Activated CD8-positive, alpha-beta T cell treated with anti-CD3 and anti-CD28 coated beads for 36 hours (primary cell): Measurements from ENCODE around the gene CASKIN2. TPM values are rescaled to one million over a fixed set of nuclear protein-coding genes. Genes with fewer than 3 reads are reported as not detected.
"Not testable (repeated sequence)": the region's sequence is repeated elsewhere in the genome, so short reads cannot be mapped to it uniquely, and the experiment has no call there.

Experiments
- ATAC-seq: fragments of 200-7000 bp; cut with Tn5 transposase; one replicate; pipeline ENCODE4 v1.10.0; 2021; ENCODE audit warnings: mild to moderate bottlenecking, moderate library complexity
- CTCF ChIA-PET: fragments of 350-600 bp; sonication (Branson Sonifier 250); formaldehyde crosslinking; loops from one replicate; lab custom pipeline; 2021; ENCODE audit warnings: antibody characterized with exemption; lab: Charles Lee
- POLR2A ChIA-PET: fragments of 350-600 bp; sonication (Branson Sonifier 250); formaldehyde crosslinking; loops from one replicate; lab custom pipeline; 2021; ENCODE audit warnings: antibody characterized with exemption; lab: Charles Lee
- DNase-seq: peaks from one replicate; pipeline ENCODE4 v3.0.0-alpha.2; 2020
- H3K27ac Mint-ChIP-seq: one replicate; pipeline ENCODE4 v1.8.0; 2021; ENCODE audit warnings: mild to moderate bottlenecking, mixed read lengths
- H3K27me3 Mint-ChIP-seq: one replicate; pipeline ENCODE4 v1.8.0; 2021; ENCODE audit warnings: mixed read lengths
- H3K36me3 Mint-ChIP-seq: one replicate; pipeline ENCODE4 v1.8.0; 2021; ENCODE audit warnings: low read depth, mixed read lengths
- H3K4me1 Mint-ChIP-seq: one replicate; pipeline ENCODE4 v1.8.0; 2021; ENCODE audit warnings: low read depth, mixed read lengths
- H3K4me3 Mint-ChIP-seq: one replicate; pipeline ENCODE4 v1.8.0; 2021; ENCODE audit warnings: mild to moderate bottlenecking, moderate library complexity, mixed read lengths
- H3K9me3 Mint-ChIP-seq: one replicate; pipeline ENCODE4 v1.8.0; 2021; ENCODE audit warnings: mixed read lengths
- intact Hi-C: fragments of 100-400 bp; cut with micrococcal nuclease; formaldehyde crosslinking; loops from one replicate; pipeline ENCODE4 v1.10.0; 2022
- total RNA-seq, 2 experiments: library from RNA; stranded (reverse); gene quantifications; one replicate each; pipeline ENCODE4 v1.2.3, GENCODE V29; 2021
- TF ChIP-seq, protein P1 (sequence below): fragments of 200-600 bp; IDR thresholded peaks from one replicate; pipeline ENCODE4 v1.8.0; 2022; ENCODE audit warnings: antibody characterized with exemption, mild to moderate bottlenecking

The CASKIN2 gene
- total RNA-seq, 2 experiments from 2014 or later: 2.2 to 2.5 TPM

DNA sequence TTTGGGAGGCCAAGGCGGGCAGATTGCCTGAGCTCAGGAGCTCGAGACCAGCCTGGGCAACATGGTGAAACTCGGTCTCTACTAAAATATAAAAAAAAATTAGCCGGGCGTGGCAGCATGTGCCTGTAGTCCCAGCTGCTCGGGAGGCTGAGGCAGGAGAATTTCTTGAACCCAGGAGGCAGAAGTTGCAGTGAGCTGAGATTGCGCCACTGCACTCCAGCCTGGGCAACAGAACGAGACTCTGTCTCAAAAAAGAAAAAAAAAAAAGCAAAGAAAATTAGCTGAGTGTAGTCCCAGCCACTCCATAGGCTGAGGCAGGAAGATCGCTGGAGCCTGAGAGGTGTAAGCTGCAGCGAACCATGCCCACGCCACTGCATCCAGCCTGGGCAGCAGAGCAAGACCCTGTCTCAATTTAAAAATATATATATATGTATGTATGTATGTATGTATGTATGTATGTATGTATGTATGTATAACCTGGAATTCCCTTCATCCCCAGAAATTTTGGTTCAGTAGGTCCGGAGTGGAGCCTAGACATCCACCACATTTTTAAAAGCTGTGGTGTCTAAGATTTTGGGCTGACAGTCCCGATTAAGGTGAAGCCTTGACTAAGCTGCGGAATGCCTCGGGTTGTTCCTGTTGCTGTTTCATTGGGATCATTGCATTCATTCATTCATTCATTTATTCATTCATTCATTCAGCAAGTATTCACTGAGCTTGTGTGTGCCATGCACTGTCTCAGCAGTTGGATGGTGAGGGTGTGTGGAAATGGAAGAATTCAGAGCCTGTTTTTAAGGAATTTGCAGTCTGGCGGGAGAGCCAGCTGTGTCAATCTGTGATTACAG, 33.0 kb downstream of the CASKIN2 start:
- peaks cover 2% of the 10 kb centered on the region for H3K36me3 Mint-ChIP-seq
- POLR2A ChIA-PET: interaction anchor here (0.8 to 1.7 kb wide), 2 partner anchors 26 to 34 kb away, joined by 3 to 5 read pairs; partner anchors contain the start of gene TMEM94
- DNase-seq (no peak), ATAC-seq (no peak)
- H3K4me3 Mint-ChIP-seq: no peak overlapping the region
- CTCF ChIA-PET: interaction anchor here (0.6 to 1.6 kb wide), 2 partner anchors 58 to 265 kb away, joined by 3 read pairs; no protein-coding TSS in a partner anchor
- intact Hi-C loops: no loop called here
- no peak overlapping the region for H3K27ac Mint-ChIP-seq
- no peaks in the 10 kb centered on the region for H3K9me3 Mint-ChIP-seq
- TF ChIP-seq, protein P1, sequence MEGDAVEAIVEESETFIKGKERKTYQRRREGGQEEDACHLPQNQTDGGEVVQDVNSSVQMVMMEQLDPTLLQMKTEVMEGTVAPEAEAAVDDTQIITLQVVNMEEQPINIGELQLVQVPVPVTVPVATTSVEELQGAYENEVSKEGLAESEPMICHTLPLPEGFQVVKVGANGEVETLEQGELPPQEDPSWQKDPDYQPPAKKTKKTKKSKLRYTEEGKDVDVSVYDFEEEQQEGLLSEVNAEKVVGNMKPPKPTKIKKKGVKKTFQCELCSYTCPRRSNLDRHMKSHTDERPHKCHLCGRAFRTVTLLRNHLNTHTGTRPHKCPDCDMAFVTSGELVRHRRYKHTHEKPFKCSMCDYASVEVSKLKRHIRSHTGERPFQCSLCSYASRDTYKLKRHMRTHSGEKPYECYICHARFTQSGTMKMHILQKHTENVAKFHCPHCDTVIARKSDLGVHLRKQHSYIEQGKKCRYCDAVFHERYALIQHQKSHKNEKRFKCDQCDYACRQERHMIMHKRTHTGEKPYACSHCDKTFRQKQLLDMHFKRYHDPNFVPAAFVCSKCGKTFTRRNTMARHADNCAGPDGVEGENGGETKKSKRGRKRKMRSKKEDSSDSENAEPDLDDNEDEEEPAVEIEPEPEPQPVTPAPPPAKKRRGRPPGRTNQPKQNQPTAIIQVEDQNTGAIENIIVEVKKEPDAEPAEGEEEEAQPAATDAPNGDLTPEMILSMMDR: no peak
- no peaks in the 10 kb centered on the region for H3K27me3 Mint-ChIP-seq
- H3K4me1 Mint-ChIP-seq: peaks cover 11% of the 10 kb centered on the region

DNA sequence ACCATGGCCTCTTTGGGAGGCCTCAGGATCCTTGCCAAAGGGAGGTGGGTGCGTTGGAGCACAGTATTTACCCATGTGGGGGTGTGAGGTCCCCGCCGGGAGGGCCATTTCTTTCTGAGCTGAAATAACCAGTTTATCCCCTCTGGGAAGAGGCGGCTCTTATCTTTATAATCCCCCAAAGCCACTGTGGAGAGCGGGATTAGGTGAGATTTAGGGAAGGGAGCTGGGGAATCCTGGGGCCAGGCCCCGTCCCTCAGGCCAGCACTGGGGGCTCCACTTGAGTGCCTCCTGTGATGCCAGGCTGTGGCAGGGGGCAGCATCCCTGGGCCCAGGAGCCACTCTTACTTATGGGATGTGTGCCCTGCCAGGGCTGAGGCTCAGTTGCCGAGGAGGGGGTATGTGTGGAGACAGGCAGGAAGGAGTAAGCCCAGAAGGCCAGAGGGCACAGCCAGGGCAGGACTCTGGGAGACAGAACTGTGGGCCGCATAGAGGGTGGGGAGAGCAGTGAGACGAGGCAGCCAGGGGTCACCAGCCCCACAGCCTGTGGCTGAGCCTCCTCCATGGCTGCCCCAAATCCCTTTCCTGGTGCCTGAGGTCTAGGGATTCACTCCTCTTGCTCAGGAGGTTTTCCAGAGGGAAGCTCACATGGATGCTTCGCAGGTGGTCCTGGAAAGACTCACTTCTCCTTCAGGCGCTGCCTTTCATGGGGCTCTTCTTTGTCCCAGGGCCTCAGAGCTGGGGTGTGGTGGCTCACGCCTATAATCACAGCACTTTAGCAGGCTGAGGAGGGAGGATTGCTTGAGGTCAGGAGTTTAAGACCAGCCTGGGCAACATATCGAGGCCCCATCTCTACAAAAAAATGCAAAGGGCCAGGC, 33.9 kb downstream of the CASKIN2 start:
- H3K4me3 Mint-ChIP-seq: no peak overlapping the region
- no peak overlapping the region for H3K27ac Mint-ChIP-seq
- ChIA-PET CTCF (no interaction called here), POLR2A (interaction anchor here (1.2 to 1.7 kb wide), 2 partner anchors 18 to 35 kb away, joined by 3 to 5 read pairs; no protein-coding TSS in a partner anchor)
- intact Hi-C loops: no loop called here
- peaks cover 3% of the 10 kb centered on the region for H3K4me1 Mint-ChIP-seq
- no peaks in the 10 kb centered on the region for H3K27me3 Mint-ChIP-seq
- TF ChIP-seq, protein P1: no peak
- no peak for ATAC-seq
- DNase-seq: no peak
- no peaks in the 10 kb centered on the region for H3K36me3 Mint-ChIP-seq
- no peaks in the 10 kb centered on the region for H3K9me3 Mint-ChIP-seq

DNA sequence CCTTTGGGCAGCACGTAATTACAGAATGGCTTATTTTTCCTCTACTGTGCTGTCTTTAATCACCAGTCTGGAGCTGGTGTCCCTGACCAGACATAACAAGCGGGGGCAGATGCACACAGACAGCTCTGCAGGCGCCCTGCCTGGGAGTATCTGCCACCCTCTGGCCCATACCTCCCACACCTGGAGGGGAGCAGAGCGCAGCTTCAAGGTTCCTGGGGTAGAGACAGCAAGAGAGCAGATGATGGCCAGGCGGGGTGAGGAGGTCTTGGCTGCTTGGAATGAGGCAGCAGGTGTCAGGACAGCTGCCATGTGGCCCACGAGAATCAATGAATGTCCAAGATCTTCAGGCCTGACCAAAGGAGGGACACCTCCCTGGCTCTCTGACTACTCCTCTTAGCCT, 35.1 kb downstream of the CASKIN2 start:
- POLR2A ChIA-PET: interaction anchor here (1.2 kb wide), 1 partner anchor 17 kb away, joined by 3 read pairs; no protein-coding TSS in a partner anchor
- no peak for ATAC-seq
- H3K9me3 Mint-ChIP-seq: no peaks in the 10 kb centered on the region
- no peak overlapping the region for H3K4me3 Mint-ChIP-seq
- TF ChIP-seq, protein P1: no peak
- no peak overlapping the region for H3K27ac Mint-ChIP-seq
- DNase-seq: no peak
- no peaks in the 10 kb centered on the region for H3K36me3 Mint-ChIP-seq
- H3K4me1 Mint-ChIP-seq: no peaks in the 10 kb centered on the region
- intact Hi-C loops: no loop called here
- CTCF ChIA-PET: interaction anchor here (1.2 kb wide), 1 partner anchor 23 kb away, joined by 4 read pairs; no protein-coding TSS in a partner anchor
- no peaks in the 10 kb centered on the region for H3K27me3 Mint-ChIP-seq

DNA sequence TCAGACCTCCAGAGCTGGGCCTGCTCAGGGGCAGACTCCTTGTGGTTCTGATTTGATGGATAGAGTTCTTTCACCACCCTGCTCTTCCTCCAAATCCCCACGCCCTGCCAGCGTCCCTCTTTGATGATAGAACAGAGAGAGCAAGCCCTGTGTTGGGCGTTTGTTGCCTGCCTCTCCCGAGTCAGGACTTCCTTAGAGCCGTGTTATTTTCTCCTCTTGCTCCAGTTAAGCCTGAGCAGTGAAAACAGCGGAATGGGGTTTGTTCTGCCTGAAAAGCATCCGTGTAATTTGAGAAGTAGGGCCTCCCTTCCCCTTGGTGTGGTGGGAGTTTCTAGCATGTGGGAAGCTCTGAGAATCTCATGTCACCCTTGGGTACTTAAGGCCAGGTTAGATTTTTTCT, 36.8 kb downstream of the CASKIN2 start:
- ATAC-seq: no peak

DNA sequence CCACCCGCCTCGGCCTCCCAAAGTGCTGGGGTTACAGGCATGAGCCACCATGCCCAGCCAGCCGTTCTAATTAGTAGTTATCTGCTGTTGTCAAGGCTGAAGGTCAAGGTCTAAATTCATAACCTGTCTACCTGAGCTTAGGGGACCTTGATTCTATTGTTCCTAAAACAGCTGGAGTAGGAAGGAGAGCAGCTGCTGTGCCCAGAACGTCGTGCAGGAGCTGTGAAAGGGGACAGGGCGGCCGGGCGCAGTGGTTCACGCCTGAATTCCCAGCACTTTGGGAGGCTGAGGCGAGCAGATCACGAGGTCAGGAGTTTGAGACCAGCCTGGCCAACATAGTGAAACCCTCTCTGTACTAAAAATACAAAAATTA, 37.9 kb downstream of the CASKIN2 start:
- H3K9me3 Mint-ChIP-seq, ATAC-seq, H3K36me3 Mint-ChIP-seq, DNase-seq, H3K4me3 Mint-ChIP-seq, intact Hi-C loops, H3K4me1 Mint-ChIP-seq, H3K27me3 Mint-ChIP-seq, H3K27ac Mint-ChIP-seq: not testable (repeated sequence)
- ChIA-PET POLR2A (interaction anchor here (1.2 to 1.8 kb wide), 2 partner anchors 20 to 47 kb away, joined by 5 read pairs; no protein-coding TSS in a partner anchor), CTCF (interaction anchor here (1.3 kb wide), 1 partner anchor 276 kb away, joined by 5 read pairs; no protein-coding TSS in a partner anchor)

More for the DNA sequence above, 36.8 kb downstream of the CASKIN2 start:
- Mint-ChIP-seq H3K4me1 (no peaks in the 10 kb centered on the region), H3K27me3 (no peaks in the 10 kb centered on the region), H3K27ac (no peak overlapping the region), H3K36me3 (no peaks in the 10 kb centered on the region), H3K4me3 (no peak overlapping the region), H3K9me3 (no peaks in the 10 kb centered on the region)
- ChIA-PET POLR2A (no interaction called here), CTCF (no interaction called here)
- TF ChIP-seq, protein P1: no peak
- no peak for DNase-seq
- intact Hi-C loops: no loop called here
